PC-9 (cell line): ENCODE measurements around the gene SUSD1. TPM values are rescaled to one million over a fixed set of nuclear protein-coding genes. Genes with fewer than 3 reads are reported as not detected.

Experiments used
- BruUV-seq: library from RNA; stranded (reverse); fragments of 400-500 nt; replicated peaks from 2 replicates; lab custom pipeline; 2021; lab: Mats Ljungman, UMichigan
- CTCF ChIA-PET: fragments of 300-600 bp; sonication (Branson Sonifier 250); formaldehyde crosslinking; loops from one replicate; lab custom pipeline; 2022; ENCODE audit warnings: antibody characterized with exemption; lab: Charles Lee
- POLR2A ChIA-PET: fragments of 300-600 bp; sonication (Branson Sonifier 250); formaldehyde crosslinking; loops from one replicate; lab custom pipeline; 2022; ENCODE audit warnings: antibody characterized with exemption; ENCODE audit not compliant: unreplicated experiment; lab: Charles Lee
- DNase-seq, 2 experiments: peaks; one replicate each; pipeline versions ENCODE4 v3.0.0 to v3.0.0-alpha.2; 2015 to 2022; ENCODE audit warnings: mixed read lengths in 1 of 2
- H2AFZ ChIP-seq: fragments of 200-600 bp; sonication (generic); 2 replicates; pipeline ENCODE4 v1.8.1; 2017; ENCODE audit warnings: antibody characterized with exemption
- H3F3A ChIP-seq: fragments of 200-600 bp; sonication (generic); 2 replicates; pipeline ENCODE4 v1.8.1; 2017; ENCODE audit warnings: antibody characterized with exemption, mild to moderate bottlenecking, low read depth; ENCODE audit not compliant: insufficient read depth
- H3K27ac ChIP-seq: fragments of 200-600 bp; sonication (generic); 2 replicates; pipeline ENCODE4 v1.6.1; 2016; ENCODE audit warnings: mixed run types
- H3K27me3 ChIP-seq: fragments of 200-600 bp; sonication (generic); 2 replicates; pipeline ENCODE4 v1.6.1; 2016; ENCODE audit warnings: low read depth, mixed run types; ENCODE audit not compliant: insufficient read depth
- H3K36me3 ChIP-seq: fragments of 200-600 bp; sonication (generic); 2 replicates; pipeline ENCODE4 v1.6.1; 2016; ENCODE audit warnings: low read depth, mixed run types
- H3K4me1 ChIP-seq: fragments of 200-600 bp; sonication (generic); replicated peaks from 2 replicates; pipeline ENCODE4 v1.6.1; 2016; ENCODE audit warnings: mixed run types; ENCODE audit not compliant: insufficient read depth
- H3K4me2 ChIP-seq: fragments of 200-600 bp; sonication (generic); 2 replicates; pipeline ENCODE4 v1.6.1; 2017; ENCODE audit warnings: mixed run types
- H3K4me3 ChIP-seq: fragments of 200-600 bp; sonication (generic); 2 replicates; pipeline ENCODE4 v1.6.1; 2016; ENCODE audit warnings: mixed run types
- H3K79me2 ChIP-seq: fragments of 200-600 bp; sonication (generic); 2 replicates; pipeline ENCODE4 v1.6.1; 2017; ENCODE audit warnings: low read depth, mixed run types
- H3K9me2 ChIP-seq: fragments of 200-600 bp; sonication (generic); 2 replicates; pipeline ENCODE4 v1.8.1; 2017; ENCODE audit warnings: mild to moderate bottlenecking; ENCODE audit not compliant: insufficient read depth
- H3K9me3 ChIP-seq: fragments of 200-600 bp; sonication (generic); 2 replicates; pipeline ENCODE4 v1.8.1; 2016; ENCODE audit warnings: low read depth; ENCODE audit not compliant: insufficient read depth
- H4K20me1 ChIP-seq: fragments of 200-600 bp; sonication (generic); 2 replicates; pipeline ENCODE4 v1.8.1; 2017; ENCODE audit not compliant: insufficient read depth
- CTCF ChIP-seq: fragments of 200-600 bp; sonication (generic); conservative IDR thresholded peaks from 2 replicates; pipeline ENCODE4 v1.6.1; 2017; ENCODE audit warnings: mixed run types, antibody characterized with exemption, mild to moderate bottlenecking, moderate library complexity
- EZH2 ChIP-seq: fragments of 200-600 bp; sonication (generic); IDR thresholded peaks from 2 replicates; pipeline ENCODE4 v1.8.0; 2017; ENCODE audit warnings: antibody characterized with exemption, low read depth
- intact Hi-C: fragments of 100-400 bp; cut with micrococcal nuclease; formaldehyde crosslinking; loops from one replicate; pipeline ENCODE4 v1.10.0; 2022; ENCODE audit not compliant: unreplicated experiment
- total RNA-seq: library from RNA; stranded (reverse); gene quantifications from 2 replicates; pipeline ENCODE4 v1.2.3, GENCODE V29; 2021

Gene SUSD1
- total RNA-seq, 1 experiment from 2014 or later = 23.2 TPM

- Histone ChIP-seq H3K9me3 (peaks cover 11% of the 10 kb centered on the region), H3K4me2 (peak overlapping the region; percentile 50), H2AFZ (no peak overlapping the region), H3K27ac (peak overlapping the region; percentile 83), H3K79me2 (no peaks in the 10 kb centered on the region), H3K27me3 (no peaks in the 10 kb centered on the region), H3K4me1 (peaks cover 60% of the 10 kb centered on the region), H3K9me2 (no peaks in the 10 kb centered on the region), H3K36me3 (peaks cover 3% of the 10 kb centered on the region; the same call in 1 of the 2 replicates), H4K20me1 (no peaks in the 10 kb centered on the region), H3F3A (peaks cover 45% of the 10 kb centered on the region), H3K4me3 (no peak overlapping the region)
- no peak for DNase-seq
- TF ChIP-seq CTCF = no peak
- no peak for TF ChIP-seq EZH2
- no TSS peak for BruUV-seq
- intact Hi-C loops = loop anchor here (1.0 kb wide), 1 partner anchor 19 kb away; no protein-coding TSS in a partner anchor
- ChIA-PET CTCF (no interaction called here), POLR2A (no interaction called here)
These were observed 132.3 kb downstream of the SUSD1 start for GRCh38 chr9:112042769-112043168.

- H3K9me2 ChIP-seq = no peaks in the 10 kb centered on the region
- CTCF ChIA-PET = interaction anchor here (0.7 kb wide), 1 partner anchor 32 kb away, joined by 10 read pairs; no protein-coding TSS in a partner anchor
- peaks cover 3% of the 10 kb centered on the region; the same call in 1 of the 2 replicates for H3K36me3 ChIP-seq
- H2AFZ ChIP-seq = no peak overlapping the region
- TF ChIP-seq EZH2 (no peak), CTCF (no peak)
- no peak for DNase-seq
- peaks cover 60% of the 10 kb centered on the region for H3K4me1 ChIP-seq
- no peaks in the 10 kb centered on the region for H4K20me1 ChIP-seq
- peak overlapping the region; percentile 83 for H3K27ac ChIP-seq
- peak overlapping the region; percentile 50 for H3K4me2 ChIP-seq
- BruUV-seq = TSS peak; percentile 89
- H3K27me3 ChIP-seq = no peaks in the 10 kb centered on the region
- intact Hi-C loops = loop anchor here (1.0 kb wide), 1 partner anchor 19 kb away; no protein-coding TSS in a partner anchor
- POLR2A ChIA-PET = interaction anchor here (0.5 to 1.2 kb wide), 6 partner anchors 12 to 542 kb away, joined by 3 to 20 read pairs (median 4); no protein-coding TSS in a partner anchor
- peaks cover 50% of the 10 kb centered on the region for H3F3A ChIP-seq
- peaks cover 7% of the 10 kb centered on the region; the same call in 1 of the 2 replicates for H3K9me3 ChIP-seq
- H3K79me2 ChIP-seq = no peaks in the 10 kb centered on the region
- no peak overlapping the region for H3K4me3 ChIP-seq
These were observed 132.9 kb downstream of the SUSD1 start for GRCh38 chr9:112042244-112042638.

GRCh38 chr9:112041536-112042243 is 133.4 kb downstream of the SUSD1 start:
- intact Hi-C loops = loop anchor here (1.0 to 2.0 kb wide), 9 partner anchors 11 to 281 kb away; no protein-coding TSS in a partner anchor
- H3K9me3 ChIP-seq = peaks cover 7% of the 10 kb centered on the region; the same call in 1 of the 2 replicates
- CTCF ChIA-PET = interaction anchor here (0.6 to 0.7 kb wide), 2 partner anchors 33 to 173 kb away, joined by 4 to 10 read pairs; no protein-coding TSS in a partner anchor
- no peaks in the 10 kb centered on the region for H3K9me2 ChIP-seq
- H3K27me3 ChIP-seq = no peaks in the 10 kb centered on the region
- BruUV-seq = no TSS peak
- peak overlapping the region; percentile 83 for H3K27ac ChIP-seq
- H3K4me2 ChIP-seq = peak overlapping the region; percentile 50
- no peaks in the 10 kb centered on the region for H3K79me2 ChIP-seq
- H2AFZ ChIP-seq = no peak overlapping the region
- peaks cover 60% of the 10 kb centered on the region for H3K4me1 ChIP-seq
- no peak overlapping the region for H3K4me3 ChIP-seq
- peaks cover 51% of the 10 kb centered on the region for H3F3A ChIP-seq
- peak; percentile 96 to 99 for DNase-seq
- POLR2A ChIA-PET = interaction anchor here (0.5 to 1.2 kb wide), 6 partner anchors 12 to 541 kb away, joined by 3 to 20 read pairs (median 4); no protein-coding TSS in a partner anchor
- H4K20me1 ChIP-seq = no peaks in the 10 kb centered on the region
- TF ChIP-seq CTCF (no peak), EZH2 (no peak)
- H3K36me3 ChIP-seq = peaks cover 3% of the 10 kb centered on the region; the same call in 1 of the 2 replicates
